ENCODE data around the gene CHCHD6.

Gene CHCHD6

DNA sequence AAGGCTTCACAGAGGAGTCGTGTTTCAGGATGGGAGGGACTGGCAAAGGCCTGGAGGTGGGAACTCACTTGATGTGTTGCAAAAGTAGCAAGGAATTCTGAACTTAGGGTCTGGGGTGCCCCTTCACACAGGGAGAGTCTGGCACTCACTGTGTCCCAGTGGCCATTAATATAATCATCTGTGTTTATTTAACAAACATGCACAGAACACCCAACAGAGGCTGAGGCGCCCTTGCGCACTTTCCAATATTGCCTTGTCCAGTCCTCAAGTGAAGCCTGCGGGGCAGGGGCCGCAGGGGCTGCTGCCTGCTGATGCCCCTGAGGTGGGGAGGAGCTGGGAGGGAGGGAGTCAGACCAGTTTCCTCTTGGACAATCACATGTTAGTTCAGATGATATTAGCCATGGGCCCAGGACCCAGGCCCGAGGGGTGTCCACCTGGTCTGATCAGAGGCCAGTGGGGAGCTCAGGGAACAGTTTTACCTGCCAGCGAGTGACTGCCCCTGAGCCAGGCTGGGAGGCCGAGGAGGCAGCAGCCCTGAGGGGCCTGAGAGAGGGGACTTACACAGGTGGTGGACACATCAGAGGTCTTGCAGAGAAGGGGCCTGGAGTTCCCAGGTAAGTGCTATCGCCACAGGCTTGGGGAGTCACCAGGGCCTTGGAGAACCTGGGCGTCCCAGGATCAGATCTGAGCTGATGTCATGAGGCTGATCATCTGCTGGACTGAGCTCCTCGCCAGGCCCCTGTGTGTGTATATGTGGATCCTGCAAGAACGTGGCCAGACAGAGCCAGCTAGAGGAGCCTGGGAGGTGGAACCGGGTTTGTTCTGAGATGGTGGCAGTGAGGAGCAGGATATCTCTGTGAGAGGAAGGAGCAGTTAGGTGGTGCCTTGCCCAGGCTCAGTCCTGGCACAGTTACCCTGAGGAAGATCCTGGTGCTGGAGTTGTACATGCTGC lies 35.3 kb upstream of the CHCHD6 start:
- no peak for DNase-seq

DNA sequence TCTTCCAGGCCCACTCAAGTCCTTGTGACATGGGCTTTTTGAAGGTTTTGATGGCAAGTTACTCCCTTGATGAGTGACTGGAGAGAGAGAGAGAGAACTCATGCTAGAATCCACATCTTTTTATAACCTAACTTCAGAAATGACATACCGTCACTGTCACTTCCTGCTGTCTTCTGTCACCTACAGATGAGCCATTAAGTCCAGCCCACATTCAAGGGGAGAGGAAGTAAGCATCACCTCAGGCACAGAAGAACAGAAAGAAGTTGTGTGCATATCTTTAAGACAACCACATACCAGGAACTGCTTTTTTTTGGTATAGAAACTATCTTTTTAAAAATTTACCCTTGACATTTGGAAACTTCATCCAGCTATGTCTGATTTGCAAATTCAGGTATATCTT lies 32.5 kb upstream of the CHCHD6 start:
- DNase-seq = no peak

GRCh38 chr3:126672340-126672739 lies 31.7 kb upstream of the CHCHD6 start:
- DNase-seq = no peak

DNA sequence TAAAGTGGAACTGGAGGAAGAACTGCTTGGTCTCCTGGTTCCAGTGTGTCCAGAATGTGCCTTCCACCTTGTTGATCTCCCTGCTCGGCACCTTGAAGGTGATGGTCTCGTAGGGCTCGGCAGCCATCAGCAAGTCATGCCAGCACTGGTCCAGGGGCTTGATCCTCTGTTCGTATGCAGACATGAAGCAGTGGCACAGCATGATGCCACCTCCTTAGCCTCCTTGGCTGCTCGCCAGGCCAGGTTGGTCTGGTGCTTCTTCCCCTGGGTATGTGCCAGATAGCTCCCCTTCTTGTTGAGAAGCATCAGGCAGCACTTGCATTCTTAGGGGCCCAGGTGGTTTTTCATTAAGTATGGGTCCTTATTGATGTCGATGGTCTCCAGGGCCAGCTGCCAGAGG lies 31.3 kb upstream of the CHCHD6 start:
- no peak for DNase-seq

GRCh38 chr3:126676919-126677705 lies 26.9 kb upstream of the CHCHD6 start:
- DNase-seq = peak; percentile 42

GRCh38 chr3:126677862-126678503 lies 26.1 kb upstream of the CHCHD6 start:
- no peak for DNase-seq

- no peak for DNase-seq
These were observed 25.2 kb upstream of the CHCHD6 start for GRCh38 chr3:126678693-126679317.

DNA sequence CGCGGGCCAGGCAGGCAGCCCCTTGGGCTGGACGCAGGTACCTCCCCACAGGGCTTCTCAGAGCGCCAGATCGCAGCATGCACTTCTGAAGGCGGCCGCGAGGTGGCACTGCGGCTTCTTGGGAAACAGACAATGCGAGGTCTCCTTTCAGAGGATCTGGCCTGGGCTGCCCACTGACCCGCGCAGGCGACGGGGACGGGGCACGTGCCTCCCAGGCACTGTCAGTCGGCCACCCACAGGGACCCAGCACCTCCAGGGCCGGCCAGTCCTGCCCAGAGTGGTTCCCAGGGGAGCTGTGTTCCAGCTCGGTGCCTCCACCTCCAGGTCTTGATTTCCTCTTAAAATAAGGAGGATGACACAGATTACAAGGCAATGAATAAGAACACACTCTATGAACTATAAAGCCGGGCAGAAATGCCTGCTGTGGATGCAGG lies 24.7 kb upstream of the CHCHD6 start:
- DNase-seq = peak; percentile 73

DNA sequence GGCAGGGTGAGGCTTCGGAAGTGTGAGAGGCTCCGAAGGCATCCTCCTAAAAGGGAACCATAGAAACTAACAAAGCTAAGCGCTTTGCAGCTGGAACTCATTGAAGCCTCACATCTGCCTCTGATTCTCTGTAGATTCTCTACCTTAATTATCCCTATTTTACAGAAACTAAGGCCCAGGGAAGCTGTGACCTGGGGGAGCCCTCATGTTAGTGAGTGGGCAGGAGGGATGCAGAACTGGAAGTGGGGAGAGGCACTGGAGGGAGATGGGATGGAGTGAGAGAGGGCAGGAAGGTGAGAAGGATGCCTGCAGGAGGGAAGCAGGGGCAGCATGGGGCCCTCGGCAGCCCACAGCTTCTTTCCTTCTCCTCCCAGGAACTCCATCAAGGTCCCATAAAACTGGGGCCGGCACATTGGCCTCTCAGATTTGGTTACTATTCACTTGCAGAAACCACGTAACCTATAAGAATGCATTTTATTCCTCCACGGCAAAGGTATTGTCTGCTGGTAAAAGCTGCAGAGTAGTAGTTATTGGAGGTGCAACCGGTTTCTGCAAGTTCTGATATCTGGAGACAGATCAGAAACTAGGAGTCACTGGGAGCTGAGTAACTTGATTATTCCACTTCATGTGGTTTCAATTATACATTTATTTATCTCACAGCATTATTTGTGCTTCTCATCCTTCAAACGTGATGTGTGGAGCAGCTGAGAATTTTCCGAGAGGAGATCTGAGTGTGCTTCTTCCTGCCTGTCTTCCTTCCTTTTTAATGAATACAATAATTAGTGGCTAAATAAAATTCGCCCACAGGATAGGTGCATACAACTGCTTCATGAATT lies 24.0 kb upstream of the CHCHD6 start:
- no peak for DNase-seq

DNA sequence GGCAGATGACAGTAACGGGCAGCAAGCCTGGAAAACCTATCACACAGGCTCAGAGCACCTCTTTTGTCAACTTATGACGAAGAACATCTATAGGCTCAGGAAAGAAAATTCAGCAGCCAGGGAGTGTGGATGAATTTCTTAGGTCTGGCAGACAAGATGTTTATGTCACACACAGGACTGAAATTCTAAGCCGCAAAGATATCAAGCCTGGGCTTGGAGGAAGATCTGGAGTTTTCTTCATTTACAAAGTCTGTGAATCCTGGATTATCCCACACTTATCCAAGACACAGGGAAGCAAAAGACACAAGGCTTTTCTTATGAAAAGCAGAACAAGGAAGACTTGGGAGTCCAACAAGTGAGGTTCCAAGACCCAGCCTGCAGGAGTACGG lies 23.4 kb upstream of the CHCHD6 start:
- DNase-seq = no peak

DNA sequence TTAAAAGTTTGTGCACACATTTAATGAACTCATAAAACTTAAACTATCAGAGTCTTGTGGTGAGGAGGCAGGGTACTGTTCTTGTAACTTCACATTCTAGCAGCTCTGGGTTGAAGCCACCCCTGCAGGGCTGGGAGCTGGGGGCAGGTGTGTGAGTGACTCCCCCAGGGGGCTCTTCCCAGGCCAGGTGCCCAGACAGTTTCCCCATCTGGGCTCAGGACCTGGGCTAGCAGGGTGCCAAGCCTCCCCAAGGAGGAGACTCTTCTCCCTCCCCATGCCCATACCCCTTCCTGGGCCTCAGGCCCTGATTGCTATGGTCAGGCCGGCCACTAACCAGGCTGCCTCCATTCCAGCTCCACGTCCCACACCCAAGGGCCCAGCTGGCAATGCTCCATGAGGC lies 22.0 kb upstream of the CHCHD6 start:
- DNase-seq = no peak

DNA sequence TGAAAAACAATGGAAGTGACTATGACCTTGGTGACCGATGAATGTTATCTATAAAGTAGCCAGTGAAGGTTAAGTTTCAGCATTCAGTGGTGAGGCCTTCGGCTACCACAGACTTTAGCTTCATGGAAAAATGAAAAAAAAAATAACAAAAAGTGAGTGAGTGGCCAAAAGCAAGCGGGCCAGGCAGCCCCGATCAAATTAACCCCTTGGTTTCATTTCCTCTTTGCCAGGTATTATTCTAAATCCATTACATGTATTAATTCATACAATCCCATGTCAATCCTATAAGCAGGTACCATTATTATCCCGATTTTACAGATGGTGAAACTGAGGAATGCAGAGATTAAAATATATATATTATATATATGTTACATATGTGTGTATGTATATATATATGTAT lies 21.0 kb upstream of the CHCHD6 start:
- DNase-seq = no peak

DNA sequence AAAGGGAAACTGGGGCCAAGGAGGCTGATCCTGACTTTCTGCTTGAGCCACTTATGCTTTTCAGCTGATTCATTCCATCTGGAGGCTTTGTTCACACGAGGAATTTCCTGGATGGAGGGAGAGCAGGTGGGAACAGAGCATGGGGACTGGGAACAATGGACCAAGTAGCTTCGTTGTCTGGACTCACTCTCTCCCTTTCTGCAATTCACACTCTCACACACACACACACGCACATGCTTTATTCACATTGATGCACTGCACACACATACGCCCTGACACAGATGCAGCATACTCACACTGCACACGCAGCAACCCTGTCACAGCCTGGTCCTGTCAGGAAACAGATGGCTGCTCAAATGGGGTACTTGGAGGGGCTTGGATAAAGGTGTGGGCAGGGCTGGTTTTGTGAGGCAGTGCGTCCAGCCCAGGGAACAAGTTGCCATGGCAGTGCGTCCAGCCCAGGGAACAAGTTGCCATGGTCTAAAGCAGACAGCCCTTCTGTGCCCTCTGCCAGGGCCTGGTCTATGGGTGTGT lies 19.8 kb upstream of the CHCHD6 start:
- DNase-seq = no peak

DNA sequence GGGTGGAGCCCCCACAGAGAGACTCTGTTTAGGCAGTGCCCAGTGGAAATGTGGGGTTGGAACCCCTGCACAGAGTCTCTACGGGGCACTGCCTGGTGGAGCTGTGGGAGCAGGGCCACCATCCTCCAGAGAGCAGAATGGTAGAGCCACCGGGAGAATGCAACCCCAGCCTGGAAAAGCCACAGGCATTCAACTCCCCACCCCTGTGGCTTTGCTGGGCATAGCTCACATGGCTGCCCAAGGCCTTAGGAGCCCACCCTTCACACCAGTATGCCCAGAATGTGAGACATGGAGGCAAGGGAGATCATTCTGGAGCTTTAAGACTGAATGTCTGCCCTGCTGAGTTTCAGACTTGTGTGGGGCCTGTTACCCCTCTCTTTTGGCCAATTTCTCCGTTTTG lies 19.0 kb upstream of the CHCHD6 start:
- DNase-seq = peak; percentile 35

- DNase-seq = no peak
These were observed 18.5 kb upstream of the CHCHD6 start for GRCh38 chr3:126685493-126685892.

DNA sequence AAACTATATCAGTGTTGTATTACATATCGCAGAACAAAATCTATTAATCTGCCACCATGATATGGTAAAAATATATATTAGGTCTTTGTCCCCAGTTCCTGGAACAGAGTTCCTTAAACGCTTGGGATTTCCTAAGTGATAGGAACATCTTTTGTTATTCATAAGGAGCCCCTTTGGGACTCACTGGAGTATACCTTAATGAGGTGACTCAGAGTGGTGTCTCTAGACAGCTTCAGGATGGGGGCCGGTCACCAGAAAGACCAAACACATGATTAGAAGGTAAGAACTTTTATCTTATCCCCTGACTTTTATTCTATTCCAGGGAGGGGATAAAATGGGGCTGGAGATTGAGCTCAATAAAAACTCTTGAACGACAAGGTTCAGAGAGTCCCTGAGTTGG lies 12.3 kb upstream of the CHCHD6 start:
- DNase-seq = no peak

GRCh38 chr3:126692858-126693257 lies 11.2 kb upstream of the CHCHD6 start:
- DNase-seq = no peak

GRCh38 chr3:126693921-126694320 lies 10.1 kb upstream of the CHCHD6 start:
- DNase-seq = no peak

GRCh38 chr3:126696701-126697267 lies 7.3 kb upstream of the CHCHD6 start:
- DNase-seq = no peak

DNA sequence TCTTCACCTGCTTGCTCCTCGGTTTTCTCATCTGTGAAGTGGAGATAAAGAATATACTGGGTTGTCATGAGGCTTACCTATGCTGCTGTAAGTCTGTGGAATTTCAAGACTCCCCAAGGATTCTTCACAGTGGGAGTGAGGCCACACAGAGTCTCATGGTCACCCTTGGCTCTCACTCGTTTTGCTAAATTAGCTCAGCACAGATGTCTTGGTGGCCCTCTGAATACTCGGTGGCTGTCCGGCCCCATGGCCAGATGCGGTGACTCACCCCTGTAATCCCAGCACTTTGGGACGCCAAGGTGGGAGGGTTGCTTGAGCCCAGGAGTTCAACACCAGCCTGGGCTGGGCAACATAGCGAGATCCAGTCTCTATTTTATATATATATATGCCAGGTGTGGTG lies 5.0 kb upstream of the CHCHD6 start:
- DNase-seq = no peak

DNA sequence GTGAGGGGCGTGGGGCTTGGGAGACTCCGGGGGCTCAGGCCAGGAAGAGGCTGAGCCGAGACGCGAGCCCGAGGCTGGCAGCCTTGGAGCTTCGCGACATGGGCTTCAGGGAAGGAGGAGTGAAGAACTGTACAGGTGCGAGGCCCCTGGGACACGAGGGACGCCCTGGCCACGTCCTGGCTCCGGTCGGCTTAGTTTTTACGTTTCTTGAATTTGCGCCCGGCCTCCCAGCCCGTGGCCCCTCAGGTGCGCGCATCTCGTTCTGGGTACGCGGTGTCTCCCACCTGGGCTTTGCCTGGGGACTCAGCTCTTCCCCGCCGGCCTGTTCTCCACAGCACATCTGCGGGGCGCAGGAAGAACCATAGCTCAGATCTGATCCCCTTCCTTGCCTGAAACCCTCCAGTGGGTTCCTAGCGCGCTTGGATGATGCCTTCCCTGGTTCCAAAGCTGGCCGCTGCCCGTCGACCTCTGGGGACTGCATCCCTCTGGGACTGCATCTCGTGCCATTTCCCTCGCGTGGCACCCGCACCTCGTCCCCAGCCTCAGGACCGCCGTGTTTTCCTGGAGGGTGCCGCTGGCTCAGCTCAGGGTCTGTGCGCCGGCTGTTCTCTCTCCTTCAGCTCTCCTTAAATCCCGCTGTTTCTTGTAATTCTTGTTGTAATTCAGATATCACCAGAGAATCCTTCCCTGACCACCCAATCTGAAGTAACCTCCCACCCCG lies 614 bp downstream of the CHCHD6 start:
- peak; percentile 14 for DNase-seq
